ENCODE measurements around the gene SLC6A1.
"Not testable (repeated sequence)": the region's sequence is repeated elsewhere in the genome, so short reads cannot be mapped to it uniquely, and the experiment has no call there.

SLC6A1 gene

DNA sequence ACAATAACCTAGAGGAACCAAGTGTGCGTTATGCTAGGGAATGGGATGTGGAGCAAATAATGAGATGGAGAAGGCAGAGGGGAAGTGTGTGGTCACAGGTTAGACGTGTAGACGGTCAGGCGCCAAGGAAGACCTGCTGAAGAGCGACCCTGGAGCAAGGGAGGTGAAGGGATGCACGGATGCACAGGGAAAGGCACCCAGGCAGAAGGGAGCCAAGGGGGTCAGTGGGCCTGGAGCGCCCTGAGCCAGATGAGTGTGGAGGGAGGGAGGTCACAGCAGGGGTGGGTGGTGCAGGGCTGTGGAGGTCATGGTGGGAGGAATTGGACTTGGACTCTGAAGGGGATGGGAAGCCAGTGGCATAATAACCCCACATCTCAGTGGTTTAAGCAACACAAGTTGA is 70.2 kb downstream of the SLC6A1 start:
- FAIRE-seq (no peak), DNase-seq (ENCODE audit: insufficient read length, low spot score) (no peak)
- no peak for TF ChIP-seq POLR2A (IDR thresholded peaks at IDR 0.05; ENCODE audit: low read depth, low read length)
- TF ChIP-seq SPI1 (IDR thresholded peaks at IDR 0.05; ENCODE audit: low read depth, low read length): no peak

DNA sequence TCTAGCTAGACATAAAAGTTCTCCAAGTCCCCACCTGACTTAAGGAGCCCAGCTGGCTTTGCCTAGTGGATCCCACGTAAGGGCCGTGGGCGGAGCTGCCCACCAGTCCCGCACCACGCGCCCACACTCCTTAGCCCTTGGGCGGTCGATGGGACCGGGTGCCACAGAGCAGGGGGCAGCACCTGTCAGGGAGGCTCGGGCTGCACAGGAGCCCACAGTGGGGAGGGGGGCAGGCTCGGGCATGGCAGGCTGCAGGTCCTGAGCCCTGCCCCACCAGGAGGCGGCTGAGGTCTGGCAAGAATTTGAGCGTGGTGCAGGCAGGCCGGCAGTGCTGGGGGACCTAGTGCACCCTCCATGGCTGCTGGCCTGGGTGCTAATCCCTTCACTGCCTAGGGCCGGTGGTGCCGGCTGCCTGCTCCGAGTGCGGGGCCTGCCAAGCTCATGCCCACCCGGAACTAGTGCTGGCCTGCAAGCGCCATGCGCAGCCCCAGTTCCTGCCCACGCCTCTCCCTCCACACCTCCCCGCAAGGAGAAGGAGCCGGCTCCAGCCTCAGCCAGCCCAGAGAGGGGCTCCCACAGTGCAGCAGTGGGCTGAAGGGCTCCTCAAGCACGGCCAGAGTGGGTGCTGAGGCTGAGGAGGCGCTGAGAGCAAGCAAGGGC is 78.7 kb downstream of the SLC6A1 start:
- no peak for FAIRE-seq
- DNase-seq (ENCODE audit: insufficient read length, low spot score): no peak
- no peak for TF ChIP-seq POLR2A (IDR thresholded peaks at IDR 0.05; ENCODE audit: low read depth, low read length)
- TF ChIP-seq PAX5 (IDR thresholded peaks at IDR 0.05; ENCODE audit: insufficient read depth, low read length, severe bottlenecking): no peak
- TF ChIP-seq POLR2AphosphoS5 (IDR thresholded peaks at IDR 0.05; ENCODE audit: low read depth, low read length): no peak
- no peak for TF ChIP-seq POU2F2 (IDR thresholded peaks at IDR 0.05; ENCODE audit: low read depth, low read length)
- TF ChIP-seq TAF1 (IDR thresholded peaks at IDR 0.05; ENCODE audit: low read depth, low read length): no peak
- no peak for TF ChIP-seq SPI1 (IDR thresholded peaks at IDR 0.05; ENCODE audit: low read depth, low read length)

DNA sequence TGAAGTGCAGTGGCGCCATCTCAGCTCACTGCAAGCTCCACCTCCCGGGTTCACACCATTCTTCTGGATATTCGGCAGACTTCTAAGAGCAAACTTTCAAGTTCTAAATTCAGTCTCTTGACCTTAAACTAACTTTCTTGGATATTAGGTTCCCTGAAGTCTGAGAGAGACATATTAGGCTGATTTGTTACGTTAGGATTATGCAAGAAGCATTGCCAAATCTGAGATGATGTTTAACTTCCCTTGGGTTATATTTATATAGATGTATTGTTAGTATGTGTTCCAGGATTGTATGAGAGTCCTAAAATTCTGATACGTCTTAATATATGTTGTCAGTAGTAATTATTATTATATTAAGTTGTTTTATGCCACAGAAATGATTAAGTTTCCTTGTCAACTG is 80.1 kb downstream of the SLC6A1 start:
- TF ChIP-seq PAX5 (IDR thresholded peaks at IDR 0.05; ENCODE audit: insufficient read depth, low read length, severe bottlenecking): no peak
- no peak for TF ChIP-seq TAF1 (IDR thresholded peaks at IDR 0.05; ENCODE audit: low read depth, low read length)
- TF ChIP-seq SPI1 (IDR thresholded peaks at IDR 0.05; ENCODE audit: low read depth, low read length): no peak
- TF ChIP-seq POU2F2 (IDR thresholded peaks at IDR 0.05; ENCODE audit: low read depth, low read length): no peak
- no peak for TF ChIP-seq POLR2AphosphoS5 (IDR thresholded peaks at IDR 0.05; ENCODE audit: low read depth, low read length)
- no peak for TF ChIP-seq POLR2A (IDR thresholded peaks at IDR 0.05; ENCODE audit: low read depth, low read length)
- DNase-seq (ENCODE audit: insufficient read length, low spot score) (no peak), FAIRE-seq (no peak)

DNA sequence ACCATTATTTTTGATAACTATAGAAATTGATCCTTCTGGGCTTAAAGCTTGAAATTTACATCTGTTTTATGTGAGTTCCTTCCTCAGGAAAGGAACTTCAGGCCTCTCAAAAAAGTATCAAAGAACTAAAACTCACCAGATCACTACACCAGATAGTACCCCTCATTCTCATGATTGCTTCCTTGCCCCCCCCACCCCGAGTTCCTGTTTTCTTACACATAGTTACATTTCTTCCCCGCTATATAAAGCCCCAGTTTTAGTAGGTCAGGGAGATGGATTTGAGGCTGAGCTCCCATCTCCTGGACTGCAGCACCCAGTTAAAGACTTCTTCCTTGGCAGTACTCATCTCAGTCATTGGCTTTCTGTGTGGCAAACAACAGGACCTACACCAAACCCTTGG is 81.5 kb downstream of the SLC6A1 start:
- DNase-seq (ENCODE audit: insufficient read length, low spot score) (no peak), FAIRE-seq (no peak)
- TF ChIP-seq PAX5 (IDR thresholded peaks at IDR 0.05; ENCODE audit: insufficient read depth, low read length, severe bottlenecking): no peak
- TF ChIP-seq SPI1 (IDR thresholded peaks at IDR 0.05; ENCODE audit: low read depth, low read length): no peak
- TF ChIP-seq POLR2AphosphoS5 (IDR thresholded peaks at IDR 0.05; ENCODE audit: low read depth, low read length): no peak
- TF ChIP-seq POLR2A (IDR thresholded peaks at IDR 0.05; ENCODE audit: low read depth, low read length): no peak
- no peak for TF ChIP-seq TAF1 (IDR thresholded peaks at IDR 0.05; ENCODE audit: low read depth, low read length)
- TF ChIP-seq POU2F2 (IDR thresholded peaks at IDR 0.05; ENCODE audit: low read depth, low read length): no peak

DNA sequence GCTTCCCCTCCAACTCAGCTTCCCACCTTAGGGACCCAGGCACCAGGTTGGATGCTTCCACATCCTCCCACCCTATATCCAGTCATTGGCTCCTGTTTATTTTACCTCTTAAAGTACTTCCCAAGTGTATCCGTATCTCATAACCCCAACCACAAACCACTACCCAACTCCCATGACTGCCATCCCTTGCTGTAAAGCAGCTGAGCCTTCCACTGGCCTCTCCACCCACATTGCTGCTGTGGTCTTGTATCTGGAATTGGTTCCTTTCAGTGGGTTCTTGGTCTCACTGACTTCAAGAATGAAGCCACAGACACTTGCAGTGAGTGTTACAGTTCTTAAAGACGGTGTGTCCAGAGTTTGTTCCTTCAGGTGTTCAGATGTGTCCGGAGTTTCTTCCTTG is 81.9 kb downstream of the SLC6A1 start:
- FAIRE-seq: no peak
- no peak for TF ChIP-seq TAF1 (IDR thresholded peaks at IDR 0.05; ENCODE audit: low read depth, low read length)
- TF ChIP-seq SPI1 (IDR thresholded peaks at IDR 0.05; ENCODE audit: low read depth, low read length): no peak
- no peak for TF ChIP-seq POU2F2 (IDR thresholded peaks at IDR 0.05; ENCODE audit: low read depth, low read length)
- no peak for TF ChIP-seq POLR2A (IDR thresholded peaks at IDR 0.05; ENCODE audit: low read depth, low read length)
- TF ChIP-seq PAX5 (IDR thresholded peaks at IDR 0.05; ENCODE audit: insufficient read depth, low read length, severe bottlenecking): no peak
- TF ChIP-seq POLR2AphosphoS5 (IDR thresholded peaks at IDR 0.05; ENCODE audit: low read depth, low read length): no peak

DNA sequence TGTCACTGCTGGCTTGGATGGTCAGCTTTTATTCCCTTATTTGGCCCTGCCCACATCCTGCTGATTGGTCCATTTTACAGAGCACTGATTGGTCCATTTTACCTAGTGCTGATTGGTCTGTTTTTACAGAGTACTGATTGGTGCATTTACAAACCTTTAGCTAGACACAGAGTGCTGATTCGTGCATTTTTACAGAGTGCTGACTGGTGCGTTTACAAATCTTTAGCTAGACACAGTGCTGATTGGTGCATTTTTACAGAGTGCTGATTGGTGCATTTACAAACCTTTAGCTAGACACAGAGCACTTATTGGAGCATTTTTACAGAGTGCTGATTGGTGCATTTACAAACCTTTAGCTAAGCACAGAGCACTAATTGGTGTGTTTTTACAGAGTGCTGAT is 82.6 kb downstream of the SLC6A1 start:
- not testable (repeated sequence) for FAIRE-seq; DNase-seq (ENCODE audit: insufficient read length, low spot score)

More for the DNA sequence above, 81.9 kb downstream of the SLC6A1 start:
- no peak for DNase-seq (ENCODE audit: insufficient read length, low spot score)

DNA sequence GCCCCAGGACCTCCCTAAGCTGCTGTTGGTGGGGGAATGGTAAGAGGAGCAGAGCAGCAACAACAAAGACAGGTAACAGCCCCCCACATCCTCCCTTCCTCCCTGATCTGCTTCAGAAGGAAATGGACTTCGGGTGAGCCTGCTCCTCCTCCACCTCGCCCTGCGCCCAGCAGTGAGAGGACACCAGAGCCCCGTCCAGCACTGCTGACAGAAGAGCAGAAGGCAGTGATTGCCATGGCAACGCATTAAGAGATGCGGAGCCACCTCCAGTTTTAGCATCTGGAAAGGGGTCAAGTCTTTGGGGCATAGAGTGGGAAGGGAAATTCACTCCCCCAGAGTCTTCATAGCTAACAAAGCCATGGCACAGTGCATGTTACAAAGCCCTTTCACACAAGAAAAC is 84.2 kb downstream of the SLC6A1 start:
- no peak for TF ChIP-seq POU2F2 (IDR thresholded peaks at IDR 0.05; ENCODE audit: low read depth, low read length)
- no peak for TF ChIP-seq PAX5 (IDR thresholded peaks at IDR 0.05; ENCODE audit: insufficient read depth, low read length, severe bottlenecking)
- TF ChIP-seq SPI1 (IDR thresholded peaks at IDR 0.05; ENCODE audit: low read depth, low read length): no peak
- TF ChIP-seq TAF1 (IDR thresholded peaks at IDR 0.05; ENCODE audit: low read depth, low read length): no peak
- TF ChIP-seq POLR2AphosphoS5 (IDR thresholded peaks at IDR 0.05; ENCODE audit: low read depth, low read length): no peak
- TF ChIP-seq POLR2A (IDR thresholded peaks at IDR 0.05; ENCODE audit: low read depth, low read length): no peak
- DNase-seq (ENCODE audit: insufficient read length, low spot score): no peak
- FAIRE-seq: no peak

DNA sequence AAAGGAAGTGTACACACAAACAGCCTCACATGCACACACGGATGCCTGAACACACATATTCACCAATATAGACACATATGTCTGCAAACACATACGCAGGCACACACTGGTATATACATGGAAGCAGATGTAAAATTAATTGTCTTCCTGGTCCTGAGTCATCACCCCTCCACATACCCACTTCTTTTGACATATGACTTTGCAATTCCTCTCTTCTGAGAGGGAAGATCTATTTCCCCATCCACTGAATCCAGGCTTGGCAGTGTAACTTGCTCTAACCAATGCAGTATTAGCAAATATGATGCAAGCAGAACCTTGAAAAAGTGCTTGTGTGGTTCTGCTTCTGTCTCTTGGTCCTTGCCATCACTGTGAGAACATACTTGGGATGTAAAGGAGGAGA is 84.9 kb downstream of the SLC6A1 start:
- DNase-seq (ENCODE audit: insufficient read length, low spot score) (no peak), FAIRE-seq (no peak)
- TF ChIP-seq SPI1 (IDR thresholded peaks at IDR 0.05; ENCODE audit: low read depth, low read length) (no peak), PAX5 (IDR thresholded peaks at IDR 0.05; ENCODE audit: insufficient read depth, low read length, severe bottlenecking) (no peak), TAF1 (IDR thresholded peaks at IDR 0.05; ENCODE audit: low read depth, low read length) (no peak), POU2F2 (IDR thresholded peaks at IDR 0.05; ENCODE audit: low read depth, low read length) (no peak), POLR2A (IDR thresholded peaks at IDR 0.05; ENCODE audit: low read depth, low read length) (no peak), POLR2AphosphoS5 (IDR thresholded peaks at IDR 0.05; ENCODE audit: low read depth, low read length) (no peak)

DNA sequence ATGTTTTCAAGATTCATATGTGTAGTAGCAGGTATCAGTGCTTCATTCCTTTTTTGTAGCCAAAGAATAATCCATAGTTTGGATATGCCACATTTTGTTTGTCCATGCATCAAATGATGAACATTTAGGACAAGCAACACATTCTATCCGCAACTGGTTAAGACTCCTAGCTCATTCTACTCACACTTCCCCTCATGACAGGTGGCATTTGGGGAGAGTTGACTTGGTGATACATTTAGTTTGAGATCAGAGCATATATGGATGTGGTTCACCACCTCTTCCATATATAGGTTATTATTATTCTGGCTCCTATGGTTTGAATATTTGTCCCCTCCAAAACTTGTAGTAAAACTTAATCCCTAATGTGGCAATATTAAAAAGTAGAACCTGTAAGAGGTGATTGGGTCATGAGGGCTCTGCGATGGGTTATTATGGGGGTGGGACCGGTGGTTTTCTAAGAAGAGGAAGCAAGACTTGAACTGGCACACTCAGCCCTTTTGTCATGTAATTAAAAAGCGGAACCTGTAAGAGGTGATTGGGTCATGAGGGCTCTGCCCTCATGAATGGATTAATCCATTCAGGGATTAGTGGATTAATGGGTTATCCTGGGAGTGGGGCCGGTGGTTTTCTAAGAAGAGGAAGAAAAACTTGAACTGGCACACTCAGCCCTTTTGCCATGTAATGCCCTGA is 86.4 kb downstream of the SLC6A1 start:
- TF ChIP-seq TAF1 (IDR thresholded peaks at IDR 0.05; ENCODE audit: low read depth, low read length) (no peak), POLR2AphosphoS5 (IDR thresholded peaks at IDR 0.05; ENCODE audit: low read depth, low read length) (no peak), SPI1 (IDR thresholded peaks at IDR 0.05; ENCODE audit: low read depth, low read length) (no peak), POU2F2 (IDR thresholded peaks at IDR 0.05; ENCODE audit: low read depth, low read length) (no peak), PAX5 (IDR thresholded peaks at IDR 0.05; ENCODE audit: insufficient read depth, low read length, severe bottlenecking) (no peak), POLR2A (IDR thresholded peaks at IDR 0.05; ENCODE audit: low read depth, low read length) (no peak)
- DNase-seq (ENCODE audit: insufficient read length, low spot score) (no peak), FAIRE-seq (no peak)

DNA sequence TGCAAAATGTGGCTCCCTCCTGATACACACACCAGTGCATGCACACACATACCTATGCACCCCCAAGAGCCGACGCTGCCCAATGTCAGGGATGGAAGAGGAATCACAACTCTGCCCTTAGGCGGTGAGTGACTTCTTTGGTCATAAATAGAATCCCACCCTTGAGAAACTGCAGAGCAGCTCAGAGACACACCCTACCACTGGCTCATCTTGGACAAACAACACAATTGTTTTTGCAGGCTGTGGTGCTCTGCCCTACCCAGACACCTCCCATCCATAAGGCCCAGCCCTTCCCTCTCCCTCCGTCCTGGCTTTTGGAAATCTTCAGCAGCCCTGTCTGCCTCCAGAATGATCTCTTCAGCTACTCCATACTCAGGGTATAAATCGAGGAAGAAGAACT is 87.9 kb downstream of the SLC6A1 start:
- FAIRE-seq: no peak
- DNase-seq (ENCODE audit: insufficient read length, low spot score): no peak
- TF ChIP-seq POLR2A (IDR thresholded peaks at IDR 0.05; ENCODE audit: low read depth, low read length) (no peak), SPI1 (IDR thresholded peaks at IDR 0.05; ENCODE audit: low read depth, low read length) (no peak), TAF1 (IDR thresholded peaks at IDR 0.05; ENCODE audit: low read depth, low read length) (no peak), POLR2AphosphoS5 (IDR thresholded peaks at IDR 0.05; ENCODE audit: low read depth, low read length) (no peak), PAX5 (IDR thresholded peaks at IDR 0.05; ENCODE audit: insufficient read depth, low read length, severe bottlenecking) (no peak), POU2F2 (IDR thresholded peaks at IDR 0.05; ENCODE audit: low read depth, low read length) (no peak)
